ENCODE measurements around the gene XPC.
"Not testable (repeated sequence)": the region's sequence is repeated elsewhere in the genome, so short reads cannot be mapped to it uniquely, and the experiment has no call there.

Gene XPC

GRCh38 chr3:14178247-14179113 lies at the start of gene XPC, which contains the start of gene LSM3:
TSS of gene XPC (minus strand) at chr3:14178601. CDS start at chr3:14178568, 33 bp downstream.
TSS of gene LSM3 (plus strand) at chr3:14178817. CDS start at chr3:14178861, 44 bp downstream.
- peak; percentile 98 for DNase-seq

- DNase-seq: no peak
Observed at GRCh38 chr3:14227856-14228255, 49.5 kb upstream of the XPC start.

DNA sequence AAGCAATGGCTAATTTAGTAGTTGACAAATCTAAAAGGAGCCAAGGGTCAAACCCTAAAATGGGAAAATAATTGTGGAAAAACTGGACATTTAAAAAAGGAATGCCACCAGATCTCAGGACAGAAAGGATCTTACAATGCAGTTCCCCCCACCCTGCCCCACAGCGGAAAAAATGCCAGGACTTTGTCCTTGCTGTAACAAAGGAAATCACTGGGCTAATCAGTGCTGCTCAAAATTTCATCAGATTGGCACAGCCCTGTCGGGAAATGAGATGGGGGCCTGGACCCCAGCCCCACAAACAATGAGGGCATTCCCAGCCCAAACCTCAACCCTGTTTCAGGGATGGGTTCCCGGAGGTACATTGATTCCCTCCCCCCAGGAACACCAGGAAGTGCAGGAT lies 48.0 kb upstream of the XPC start:
- DNase-seq: not testable (repeated sequence)

DNA sequence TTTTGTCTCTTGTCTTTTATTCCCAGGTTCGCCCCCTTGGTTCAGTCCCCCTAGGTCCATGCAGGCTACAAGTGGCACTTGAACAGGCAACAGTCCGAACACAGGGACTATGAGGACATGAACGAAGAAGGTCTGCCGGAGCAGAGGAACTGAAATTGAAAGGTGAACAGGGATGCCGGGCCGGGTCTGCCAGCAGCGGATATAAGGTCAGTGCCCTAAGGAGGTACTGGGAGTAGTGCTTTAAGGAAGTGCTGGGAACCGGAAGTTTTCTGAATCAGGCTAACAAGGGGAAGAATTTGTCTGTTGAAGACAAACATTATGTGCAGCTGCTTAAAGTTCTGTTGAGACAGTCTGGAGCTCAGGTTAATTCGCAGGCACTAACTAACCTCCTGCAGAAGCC lies 47.0 kb upstream of the XPC start:
- no peak for DNase-seq

GRCh38 chr3:14224895-14225294 lies 46.5 kb upstream of the XPC start:
- no peak for DNase-seq

- no peak for DNase-seq
Observed at GRCh38 chr3:14223595-14223994, 45.2 kb upstream of the XPC start.

DNA sequence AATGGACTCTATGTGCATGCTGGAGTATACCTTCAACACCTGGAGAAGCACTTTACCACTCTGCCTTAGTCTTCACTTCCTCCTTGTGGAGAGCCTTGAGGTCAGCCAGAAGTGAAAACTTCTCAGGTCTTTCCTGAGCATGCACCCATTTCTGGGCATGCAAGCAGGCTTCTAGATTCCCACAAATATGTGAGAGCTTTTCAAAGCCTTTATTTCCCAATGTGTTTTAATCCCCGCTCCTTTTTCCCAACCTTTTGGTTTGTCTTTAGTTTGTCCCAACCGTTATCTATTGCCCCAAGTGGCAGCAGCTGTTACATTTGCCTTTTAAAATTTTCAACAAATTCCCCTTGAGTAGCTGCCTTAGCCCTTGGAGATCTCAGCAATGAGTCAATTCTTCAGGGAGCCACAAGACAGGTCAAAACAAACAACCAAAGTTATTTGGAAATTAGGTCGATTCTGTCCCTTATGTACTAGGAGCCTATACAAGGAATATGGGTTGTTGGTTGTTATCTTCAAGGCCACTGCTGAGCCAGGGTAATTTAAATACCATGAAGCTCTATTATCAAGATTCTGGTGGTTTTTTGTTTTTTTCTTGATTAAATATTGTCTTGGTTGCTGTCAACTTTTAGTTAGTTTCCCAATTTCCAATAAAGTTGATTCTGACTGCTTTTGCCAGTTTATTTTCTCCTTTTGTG lies 44.6 kb upstream of the XPC start:
- DNase-seq: no peak

DNA sequence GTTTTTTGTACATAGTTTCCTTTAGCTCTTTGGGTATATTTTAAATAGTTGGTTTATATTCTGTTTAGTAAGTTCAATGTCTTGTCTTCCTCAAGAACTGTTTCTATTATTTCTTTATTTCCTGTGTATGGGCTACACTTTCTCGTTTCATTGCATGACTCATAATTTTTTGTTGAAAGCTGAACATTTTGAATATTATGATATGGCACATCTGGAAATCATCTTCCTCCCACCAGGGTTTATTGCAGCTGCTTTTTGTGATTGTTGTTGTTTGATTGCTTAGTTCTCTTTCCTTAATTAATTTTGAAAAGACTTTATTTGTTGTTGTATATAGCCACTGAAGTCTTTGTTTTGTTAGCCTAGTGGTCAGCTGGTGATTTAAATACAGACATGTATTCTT lies 44.1 kb upstream of the XPC start:
- no peak for DNase-seq

DNA sequence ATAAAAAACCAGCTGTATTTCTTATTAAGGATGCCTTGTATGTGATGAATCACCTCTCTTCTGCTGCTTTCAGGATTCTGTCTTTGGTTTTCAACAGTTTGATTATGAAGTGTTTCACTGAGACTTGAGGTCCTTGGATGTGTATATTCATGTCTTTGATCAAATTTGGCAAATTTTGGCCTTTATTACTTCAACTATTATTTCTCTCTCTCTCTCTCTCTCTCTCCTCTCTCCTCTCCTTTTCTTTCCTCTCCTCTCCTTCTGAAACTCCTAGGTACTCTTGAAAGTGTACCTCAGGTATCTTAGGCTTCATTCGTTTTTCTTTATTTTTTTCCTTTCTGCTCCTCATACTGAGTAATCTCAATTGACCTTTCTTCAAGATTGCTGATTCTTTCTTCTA lies 43.5 kb upstream of the XPC start:
- no peak for DNase-seq

DNA sequence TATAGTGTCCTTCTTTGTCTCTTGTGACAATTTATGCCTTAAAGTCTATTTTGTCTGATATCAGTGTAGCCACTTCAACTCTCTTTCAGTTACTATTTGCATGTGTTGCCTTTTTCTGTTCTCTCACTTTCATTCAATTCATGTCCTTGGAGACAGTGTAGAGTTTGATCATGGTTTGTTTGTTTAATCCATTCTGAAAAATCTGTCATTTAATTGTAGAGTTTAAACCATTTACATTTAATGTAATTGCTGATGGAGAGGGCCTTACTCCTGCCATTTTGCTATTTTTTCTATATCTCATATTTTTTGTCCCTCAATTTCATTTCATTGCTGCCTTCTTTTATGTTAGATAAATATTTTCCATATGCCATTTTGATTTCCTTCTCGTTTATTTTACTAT lies 42.5 kb upstream of the XPC start:
- DNase-seq: no peak

DNA sequence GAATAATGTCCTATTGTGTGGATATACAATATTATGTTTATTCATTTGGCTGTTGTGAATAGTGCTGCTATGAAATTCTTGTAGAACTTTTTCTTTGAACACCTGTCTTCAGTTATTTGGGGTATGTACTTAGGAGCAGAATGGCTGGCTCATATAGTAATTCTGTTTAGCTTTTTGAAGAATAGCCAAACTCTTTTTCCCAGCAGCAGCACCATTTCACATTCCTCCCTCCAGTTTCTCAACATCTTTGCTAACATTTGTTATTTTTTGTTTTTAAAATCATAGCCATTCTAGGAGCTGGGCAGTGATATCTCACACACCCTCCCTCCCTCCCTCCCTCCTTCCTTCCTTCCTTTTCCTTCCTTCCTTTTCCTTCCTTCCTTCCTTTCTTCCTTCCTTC lies 40.0 kb upstream of the XPC start:
- DNase-seq: no peak

GRCh38 chr3:14216257-14217048 lies 38.1 kb upstream of the XPC start:
- peak; percentile 17 for DNase-seq

- DNase-seq: no peak
Observed at GRCh38 chr3:14214764-14215163, 36.4 kb upstream of the XPC start.

DNA sequence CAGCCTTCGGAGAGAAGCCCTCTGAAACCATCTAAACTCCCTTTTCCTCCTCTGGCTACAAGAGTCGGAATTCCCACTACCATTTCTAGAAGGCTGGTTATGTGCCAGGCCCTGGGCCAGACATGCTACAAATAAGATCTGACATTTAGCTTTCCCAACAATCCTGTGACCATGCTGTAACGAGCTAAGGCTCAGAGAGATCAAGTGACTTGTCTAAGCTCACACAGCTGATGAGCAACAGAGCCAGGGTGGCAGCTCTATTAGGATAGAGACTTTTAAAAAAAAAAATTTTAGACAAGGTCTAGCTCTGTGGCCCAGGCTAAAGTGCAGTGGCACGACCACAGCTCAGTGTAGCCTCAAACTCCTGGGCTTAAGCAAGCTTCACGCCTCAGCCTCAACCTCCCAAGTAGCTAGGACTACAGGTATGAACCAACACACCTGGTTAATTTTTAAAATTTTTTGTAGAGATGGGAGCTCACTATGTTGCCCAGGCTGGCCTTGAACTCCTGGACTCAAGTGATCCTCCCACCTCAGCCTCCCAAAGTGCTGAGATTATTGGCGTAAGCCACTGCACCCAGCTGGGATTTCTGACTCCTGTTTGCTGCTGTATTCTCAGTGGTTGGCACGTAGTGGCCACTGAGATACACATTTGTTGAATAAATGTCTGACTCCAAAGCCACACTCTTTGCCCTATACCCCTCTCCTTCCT lies 34.8 kb upstream of the XPC start:
- no peak for DNase-seq

GRCh38 chr3:14212032-14212431 lies 33.6 kb upstream of the XPC start:
- no peak for DNase-seq

GRCh38 chr3:14211621-14212020 lies 33.2 kb upstream of the XPC start:
- no peak for DNase-seq

GRCh38 chr3:14210843-14211594 lies 32.6 kb upstream of the XPC start:
- DNase-seq: no peak

DNA sequence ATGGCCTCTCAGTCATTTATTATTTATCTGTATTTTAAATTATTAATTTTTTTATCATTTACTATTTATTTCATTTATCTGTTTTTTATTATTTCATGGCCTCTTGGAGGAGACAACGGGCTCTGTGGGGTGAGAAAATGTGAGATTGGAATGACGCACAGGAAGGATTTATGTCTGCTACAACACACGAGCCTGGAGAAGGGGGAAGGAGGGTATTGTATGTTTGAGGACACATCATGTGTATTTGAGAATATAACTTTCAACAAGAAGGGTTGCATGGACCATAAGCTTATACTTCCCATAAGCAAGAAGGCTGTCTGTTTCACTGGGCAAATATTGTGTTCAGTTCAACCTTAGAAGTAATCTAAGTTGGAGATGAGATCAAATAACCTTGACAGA lies 31.9 kb upstream of the XPC start:
- no peak for DNase-seq

- no peak for DNase-seq
Observed at GRCh38 chr3:14209581-14210289, 31.3 kb upstream of the XPC start.

DNA sequence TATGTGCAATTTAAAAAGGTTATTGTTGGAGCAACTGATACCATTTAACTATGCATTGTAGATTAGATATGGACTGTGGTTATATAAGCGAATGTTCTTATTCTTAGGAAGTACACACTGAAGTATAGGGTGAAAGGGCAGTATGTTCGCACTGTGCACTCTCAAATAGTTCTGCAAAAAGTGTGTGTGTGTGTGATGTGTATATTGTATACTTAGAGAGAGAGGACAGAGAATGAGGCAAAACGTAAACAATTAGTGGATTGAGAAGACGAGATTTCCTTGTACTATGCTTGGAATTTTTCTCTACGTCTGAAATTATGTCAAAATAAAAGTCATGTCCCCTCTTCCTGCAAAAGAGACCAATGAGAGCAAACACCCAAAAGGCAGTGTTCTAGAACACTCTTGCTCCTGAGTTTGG lies 30.6 kb upstream of the XPC start:
- no peak for DNase-seq

DNA sequence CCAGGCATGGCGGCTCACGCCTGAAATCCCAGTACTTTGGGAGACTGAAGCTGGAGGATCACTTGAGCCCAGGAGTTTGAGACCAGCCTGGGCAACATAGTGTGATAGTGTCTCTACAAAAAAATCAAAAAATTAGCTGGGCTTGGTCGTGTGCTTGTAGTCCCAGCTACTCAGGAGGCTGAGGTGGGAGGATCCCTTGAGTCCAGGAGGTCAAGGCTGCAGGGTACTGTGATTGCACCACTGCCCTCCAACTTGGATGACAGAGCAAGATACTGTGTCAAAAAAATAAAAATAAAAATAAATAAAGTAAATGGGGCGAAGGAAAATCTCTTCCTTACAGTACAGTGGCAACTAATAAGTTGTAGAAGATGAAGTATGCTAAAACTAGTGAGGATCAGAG lies 29.8 kb upstream of the XPC start:
- no peak for DNase-seq
